ENCODE measurements around the gene MMP25.

GRCh38 chr16:3098459-3099394 is 52.4 kb downstream of the MMP25 start, which contains the start of gene ZSCAN10:
- no peak for TF ChIP-seq CTCF (IDR thresholded peaks at IDR 0.05)
- TF ChIP-seq POLR2A (IDR thresholded peaks at IDR 0.05) = no peak
